PC-3 (cell line): ENCODE measurements around the gene RMI2.

Experiments
- CTCF ChIP-seq: fragments of 300-600 bp; sonication (generic); conservative IDR thresholded peaks from 2 replicates; pipeline ENCODE4 v1.5.1; 2017; ENCODE audit warnings: antibody characterized with exemption, low read depth, mild to moderate bottlenecking, low read length
- EZH2 ChIP-seq: fragments of 300-600 bp; sonication (generic); IDR thresholded peaks from one replicate; pipeline ENCODE4 v1.6.1; 2017; ENCODE audit warnings: antibody characterized with exemption, mild to moderate bottlenecking, low read length; ENCODE audit not compliant: unreplicated experiment

GRCh38 chr16:11372073-11372828 lies 27.0 kb downstream of the RMI2 start:
- no peak for TF ChIP-seq EZH2
- no peak; the same call in 1 of the 2 replicates for TF ChIP-seq CTCF
